ENCODE measurements around the gene IFIH1. TPM values are rescaled to one million over a fixed set of nuclear protein-coding genes. Genes with fewer than 3 reads are reported as not detected.

IFIH1 gene
- total and polyA plus RNA-seq, 2 experiments from 2014 or later: 1.2 to 2.5 TPM

DNA sequence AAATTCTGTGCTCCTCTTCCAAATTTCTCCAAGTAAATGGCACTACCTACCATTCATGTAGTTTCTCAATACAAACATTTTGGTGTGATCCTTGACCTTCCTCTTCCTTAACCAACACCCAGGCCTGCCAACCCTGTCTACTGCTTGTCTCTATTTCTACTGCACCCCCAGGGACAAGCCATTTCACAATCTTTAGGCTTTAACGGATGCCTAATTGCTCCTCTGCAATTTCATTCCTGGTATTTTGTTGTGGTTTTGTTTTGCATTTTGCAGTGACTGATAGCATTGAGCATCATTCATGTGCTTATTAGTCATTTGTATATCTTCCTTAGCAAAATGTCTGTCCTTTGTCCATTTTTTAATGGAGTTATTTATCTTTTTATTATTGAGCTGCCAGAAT, 85.3 kb downstream of the IFIH1 start:
- no peak for ATAC-seq

More for the DNA sequence above, 85.3 kb downstream of the IFIH1 start:
- Mint-ChIP-seq H3K9me3 (peaks cover 3% of the 10 kb centered on the region; the same call in 1 of the 3 replicates), H3K4me1 (peaks cover 10% of the 10 kb centered on the region; the same call in 2 of the 3 replicates), H3K27me3 (ENCODE audit: insufficient read depth, low read depth, poor library complexity) (no peaks in the 10 kb centered on the region), H3K4me3 (no peak overlapping the region), H3K27ac (no peak overlapping the region), H3K36me3 (ENCODE audit: low read depth) (no peaks in the 10 kb centered on the region)
- Histone ChIP-seq H3K9me2 (ENCODE audit: insufficient read depth) (no peaks in the 10 kb centered on the region), H3K4me1 (ENCODE audit: insufficient read depth) (no peaks in the 10 kb centered on the region), H2AFZ (no peak overlapping the region), H3K4me3 (no peak overlapping the region), H3K79me2 (replicated peaks; ENCODE audit: insufficient read depth) (no peaks in the 10 kb centered on the region), H3K27me3 (ENCODE audit: insufficient read depth) (no peaks in the 10 kb centered on the region), H3F3A (replicated peaks; ENCODE audit: low read depth) (no peaks in the 10 kb centered on the region), H4K20me1 (replicated peaks; ENCODE audit: insufficient read depth) (no peaks in the 10 kb centered on the region), H3K36me3 (ENCODE audit: insufficient read depth) (no peaks in the 10 kb centered on the region), H3K4me2 (no peak overlapping the region), H3K27ac (ENCODE audit: low read depth) (no peak overlapping the region)
- no peak for TF ChIP-seq ZNF114 (CRISPR knock-in tag; IDR thresholded peaks at IDR 0.05)
- no peak for TF ChIP-seq EZH2phosphoT487 (IDR thresholded peaks at IDR 0.05; ENCODE audit: unreplicated experiment)
- TF ChIP-seq, protein P1, sequence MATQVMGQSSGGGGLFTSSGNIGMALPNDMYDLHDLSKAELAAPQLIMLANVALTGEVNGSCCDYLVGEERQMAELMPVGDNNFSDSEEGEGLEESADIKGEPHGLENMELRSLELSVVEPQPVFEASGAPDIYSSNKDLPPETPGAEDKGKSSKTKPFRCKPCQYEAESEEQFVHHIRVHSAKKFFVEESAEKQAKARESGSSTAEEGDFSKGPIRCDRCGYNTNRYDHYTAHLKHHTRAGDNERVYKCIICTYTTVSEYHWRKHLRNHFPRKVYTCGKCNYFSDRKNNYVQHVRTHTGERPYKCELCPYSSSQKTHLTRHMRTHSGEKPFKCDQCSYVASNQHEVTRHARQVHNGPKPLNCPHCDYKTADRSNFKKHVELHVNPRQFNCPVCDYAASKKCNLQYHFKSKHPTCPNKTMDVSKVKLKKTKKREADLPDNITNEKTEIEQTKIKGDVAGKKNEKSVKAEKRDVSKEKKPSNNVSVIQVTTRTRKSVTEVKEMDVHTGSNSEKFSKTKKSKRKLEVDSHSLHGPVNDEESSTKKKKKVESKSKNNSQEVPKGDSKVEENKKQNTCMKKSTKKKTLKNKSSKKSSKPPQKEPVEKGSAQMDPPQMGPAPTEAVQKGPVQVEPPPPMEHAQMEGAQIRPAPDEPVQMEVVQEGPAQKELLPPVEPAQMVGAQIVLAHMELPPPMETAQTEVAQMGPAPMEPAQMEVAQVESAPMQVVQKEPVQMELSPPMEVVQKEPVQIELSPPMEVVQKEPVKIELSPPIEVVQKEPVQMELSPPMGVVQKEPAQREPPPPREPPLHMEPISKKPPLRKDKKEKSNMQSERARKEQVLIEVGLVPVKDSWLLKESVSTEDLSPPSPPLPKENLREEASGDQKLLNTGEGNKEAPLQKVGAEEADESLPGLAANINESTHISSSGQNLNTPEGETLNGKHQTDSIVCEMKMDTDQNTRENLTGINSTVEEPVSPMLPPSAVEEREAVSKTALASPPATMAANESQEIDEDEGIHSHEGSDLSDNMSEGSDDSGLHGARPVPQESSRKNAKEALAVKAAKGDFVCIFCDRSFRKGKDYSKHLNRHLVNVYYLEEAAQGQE (IDR thresholded peaks at IDR 0.05; ENCODE audit: unreplicated experiment): no peak
- TF ChIP-seq, protein P2, sequence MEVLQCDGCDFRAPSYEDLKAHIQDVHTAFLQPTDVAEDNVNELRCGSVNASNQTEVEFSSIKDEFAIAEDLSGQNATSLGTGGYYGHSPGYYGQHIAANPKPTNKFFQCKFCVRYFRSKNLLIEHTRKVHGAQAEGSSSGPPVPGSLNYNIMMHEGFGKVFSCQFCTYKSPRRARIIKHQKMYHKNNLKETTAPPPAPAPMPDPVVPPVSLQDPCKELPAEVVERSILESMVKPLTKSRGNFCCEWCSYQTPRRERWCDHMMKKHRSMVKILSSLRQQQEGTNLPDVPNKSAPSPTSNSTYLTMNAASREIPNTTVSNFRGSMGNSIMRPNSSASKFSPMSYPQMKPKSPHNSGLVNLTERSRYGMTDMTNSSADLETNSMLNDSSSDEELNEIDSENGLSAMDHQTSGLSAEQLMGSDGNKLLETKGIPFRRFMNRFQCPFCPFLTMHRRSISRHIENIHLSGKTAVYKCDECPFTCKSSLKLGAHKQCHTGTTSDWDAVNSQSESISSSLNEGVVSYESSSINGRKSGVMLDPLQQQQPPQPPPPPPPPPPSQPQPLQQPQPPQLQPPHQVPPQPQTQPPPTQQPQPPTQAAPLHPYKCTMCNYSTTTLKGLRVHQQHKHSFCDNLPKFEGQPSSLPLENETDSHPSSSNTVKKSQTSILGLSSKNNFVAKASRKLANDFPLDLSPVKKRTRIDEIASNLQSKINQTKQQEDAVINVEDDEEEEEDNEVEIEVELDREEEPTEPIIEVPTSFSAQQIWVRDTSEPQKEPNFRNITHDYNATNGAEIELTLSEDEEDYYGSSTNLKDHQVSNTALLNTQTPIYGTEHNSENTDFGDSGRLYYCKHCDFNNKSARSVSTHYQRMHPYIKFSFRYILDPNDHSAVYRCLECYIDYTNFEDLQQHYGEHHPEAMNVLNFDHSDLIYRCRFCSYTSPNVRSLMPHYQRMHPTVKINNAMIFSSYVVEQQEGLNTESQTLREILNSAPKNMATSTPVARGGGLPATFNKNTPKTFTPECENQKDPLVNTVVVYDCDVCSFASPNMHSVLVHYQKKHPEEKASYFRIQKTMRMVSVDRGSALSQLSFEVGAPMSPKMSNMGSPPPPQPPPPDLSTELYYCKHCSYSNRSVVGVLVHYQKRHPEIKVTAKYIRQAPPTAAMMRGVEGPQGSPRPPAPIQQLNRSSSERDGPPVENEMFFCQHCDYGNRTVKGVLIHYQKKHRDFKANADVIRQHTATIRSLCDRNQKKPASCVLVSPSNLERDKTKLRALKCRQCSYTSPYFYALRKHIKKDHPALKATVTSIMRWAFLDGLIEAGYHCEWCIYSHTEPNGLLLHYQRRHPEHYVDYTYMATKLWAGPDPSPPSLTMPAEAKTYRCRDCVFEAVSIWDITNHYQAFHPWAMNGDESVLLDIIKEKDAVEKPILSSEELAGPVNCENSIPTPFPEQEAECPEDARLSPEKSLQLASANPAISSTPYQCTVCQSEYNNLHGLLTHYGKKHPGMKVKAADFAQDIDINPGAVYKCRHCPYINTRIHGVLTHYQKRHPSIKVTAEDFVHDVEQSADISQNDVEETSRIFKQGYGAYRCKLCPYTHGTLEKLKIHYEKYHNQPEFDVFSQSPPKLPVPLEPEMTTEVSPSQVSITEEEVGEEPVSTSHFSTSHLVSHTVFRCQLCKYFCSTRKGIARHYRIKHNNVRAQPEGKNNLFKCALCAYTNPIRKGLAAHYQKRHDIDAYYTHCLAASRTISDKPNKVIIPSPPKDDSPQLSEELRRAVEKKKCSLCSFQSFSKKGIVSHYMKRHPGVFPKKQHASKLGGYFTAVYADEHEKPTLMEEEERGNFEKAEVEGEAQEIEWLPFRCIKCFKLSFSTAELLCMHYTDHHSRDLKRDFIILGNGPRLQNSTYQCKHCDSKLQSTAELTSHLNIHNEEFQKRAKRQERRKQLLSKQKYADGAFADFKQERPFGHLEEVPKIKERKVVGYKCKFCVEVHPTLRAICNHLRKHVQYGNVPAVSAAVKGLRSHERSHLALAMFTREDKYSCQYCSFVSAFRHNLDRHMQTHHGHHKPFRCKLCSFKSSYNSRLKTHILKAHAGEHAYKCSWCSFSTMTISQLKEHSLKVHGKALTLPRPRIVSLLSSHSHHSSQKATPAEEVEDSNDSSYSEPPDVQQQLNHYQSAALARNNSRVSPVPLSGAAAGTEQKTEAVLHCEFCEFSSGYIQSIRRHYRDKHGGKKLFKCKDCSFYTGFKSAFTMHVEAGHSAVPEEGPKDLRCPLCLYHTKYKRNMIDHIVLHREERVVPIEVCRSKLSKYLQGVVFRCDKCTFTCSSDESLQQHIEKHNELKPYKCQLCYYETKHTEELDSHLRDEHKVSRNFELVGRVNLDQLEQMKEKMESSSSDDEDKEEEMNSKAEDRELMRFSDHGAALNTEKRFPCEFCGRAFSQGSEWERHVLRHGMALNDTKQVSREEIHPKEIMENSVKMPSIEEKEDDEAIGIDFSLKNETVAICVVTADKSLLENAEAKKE (CRISPR knock-in tag; IDR thresholded peaks at IDR 0.05): no peak
- no peak for TF ChIP-seq CTCF (conservative IDR thresholded peaks at IDR 0.05; ENCODE audit: low read depth in 2 of 2)
- TF ChIP-seq POLR2AphosphoS5 (IDR thresholded peaks at IDR 0.05; ENCODE audit: low read depth): no peak
- no peak for TF ChIP-seq STAT1 (IDR thresholded peaks at IDR 0.05; ENCODE audit: unreplicated experiment)
- TF ChIP-seq, protein P3, sequence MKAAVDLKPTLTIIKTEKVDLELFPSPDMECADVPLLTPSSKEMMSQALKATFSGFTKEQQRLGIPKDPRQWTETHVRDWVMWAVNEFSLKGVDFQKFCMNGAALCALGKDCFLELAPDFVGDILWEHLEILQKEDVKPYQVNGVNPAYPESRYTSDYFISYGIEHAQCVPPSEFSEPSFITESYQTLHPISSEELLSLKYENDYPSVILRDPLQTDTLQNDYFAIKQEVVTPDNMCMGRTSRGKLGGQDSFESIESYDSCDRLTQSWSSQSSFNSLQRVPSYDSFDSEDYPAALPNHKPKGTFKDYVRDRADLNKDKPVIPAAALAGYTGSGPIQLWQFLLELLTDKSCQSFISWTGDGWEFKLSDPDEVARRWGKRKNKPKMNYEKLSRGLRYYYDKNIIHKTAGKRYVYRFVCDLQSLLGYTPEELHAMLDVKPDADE (IDR thresholded peaks at IDR 0.05): no peak
- no peak for TF ChIP-seq CREB1 (CRISPR knock-in tag; IDR thresholded peaks at IDR 0.05; ENCODE audit: low read depth)
- TF ChIP-seq EZH2 (IDR thresholded peaks at IDR 0.05; ENCODE audit: low read depth, unreplicated experiment): no peak
- no peak for TF ChIP-seq NANOG (IDR thresholded peaks at IDR 0.05; ENCODE audit: borderline replicate concordance)
- no peak for TF ChIP-seq JUNB (IDR thresholded peaks at IDR 0.05; ENCODE audit: unreplicated experiment)
- no peak for TF ChIP-seq ZNF331 (CRISPR knock-in tag; IDR thresholded peaks at IDR 0.05; ENCODE audit: low read depth)
- no peak for DNase-seq (ENCODE audit: low spot score)

Measured in GM23338 (cell line).